22Rv1 (cell line): ENCODE results near the gene LCE2C.
"Not testable (repeated sequence)": the region's sequence is repeated elsewhere in the genome, so short reads cannot be mapped to it uniquely, and the experiment has no call there.

Experiments used
- H3K27ac ChIP-seq: fragments of 450-650 bp; 2 replicates; pipeline ENCODE4 v1.5.1; 2017
- CTCF ChIP-seq: fragments of 450-650 bp; IDR thresholded peaks from 2 replicates; pipeline ENCODE4 v1.5.1; 2017; ENCODE audit warnings: mild to moderate bottlenecking
- ZFX ChIP-seq: fragments of 450-650 bp; IDR thresholded peaks from 2 replicates; pipeline ENCODE4 v1.6.1; 2017; ENCODE audit warnings: antibody characterized with exemption, borderline replicate concordance

LCE2C gene

GRCh38 chr1:152656459-152656858 lies 18.6 kb upstream of the LCE2C start:
- no peak for TF ChIP-seq CTCF
- TF ChIP-seq ZFX, result no peak

GRCh38 chr1:152657677-152658076 lies 17.4 kb upstream of the LCE2C start:
- no peak overlapping the region for H3K27ac ChIP-seq
- TF ChIP-seq CTCF (no peak), ZFX (no peak)

More at GRCh38 chr1:152656459-152656858, 18.6 kb upstream of the LCE2C start:
- no peak overlapping the region for H3K27ac ChIP-seq

- no peak for TF ChIP-seq ZFX
- no peak for TF ChIP-seq CTCF
- no peak overlapping the region for H3K27ac ChIP-seq
These were observed 16.4 kb upstream of the LCE2C start for GRCh38 chr1:152658649-152659048.

GRCh38 chr1:152663098-152663497 lies 12.0 kb upstream of the LCE2C start, which contains the start of gene LCE2D:
Gene LCE2D (plus strand): TSS chr1:152663380. CDS start chr1:152664106, 726 bp downstream.
- TF ChIP-seq ZFX (no peak), CTCF (no peak)
- no peak within 1 kb of the TSS for H3K27ac ChIP-seq

- H3K27ac ChIP-seq, result not testable (repeated sequence)
These were observed 8.9 kb upstream of the LCE2C start for GRCh38 chr1:152666171-152666570.

GRCh38 chr1:152667648-152668047 lies 7.4 kb upstream of the LCE2C start:
- H3K27ac ChIP-seq, result no peak overlapping the region
- no peak for TF ChIP-seq CTCF
- TF ChIP-seq ZFX, result no peak

- H3K27ac ChIP-seq, result no peak overlapping the region
- TF ChIP-seq ZFX, result no peak
- no peak for TF ChIP-seq CTCF
These were observed 2.1 kb upstream of the LCE2C start for GRCh38 chr1:152673016-152673415.

GRCh38 chr1:152679459-152679858 lies 4.4 kb downstream of the LCE2C start:
- H3K27ac ChIP-seq, result no peak overlapping the region
- TF ChIP-seq CTCF (no peak), ZFX (no peak)
